ENCODE measurements around the gene GTF2IRD1. TPM values are rescaled to one million over a fixed set of nuclear protein-coding genes. Genes with fewer than 3 reads are reported as not detected.

The GTF2IRD1 gene
- polyA plus RNA-seq, 1 of the 3 experiments (the other 2 are of a cell fraction): 26.4 TPM

DNA sequence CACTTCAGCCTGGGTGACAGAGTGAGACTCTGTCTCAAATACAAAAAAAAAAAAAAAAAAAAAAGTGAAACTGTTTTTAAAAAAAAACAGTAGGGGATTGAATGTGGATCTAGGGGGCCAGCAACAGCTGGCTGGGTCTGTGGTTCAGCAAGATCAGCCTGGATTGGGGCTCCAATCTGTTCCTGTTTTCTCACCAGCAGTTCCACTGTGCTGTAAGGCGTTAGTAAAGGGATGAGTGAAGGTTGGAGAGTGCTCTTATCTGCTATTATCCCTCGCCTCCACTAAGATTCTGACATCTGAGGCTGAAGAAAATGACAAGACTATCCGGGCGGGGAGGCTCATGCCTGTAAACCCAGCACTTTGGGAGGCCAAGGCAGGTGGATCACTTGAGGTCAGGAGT is 41.6 kb upstream of the GTF2IRD1 start (continued):
- no peak for TF ChIP-seq POLR2AphosphoS5 (IDR thresholded peaks at IDR 0.05; ENCODE audit: low read depth, low read length)
- no peak for TF ChIP-seq RFX5 (IDR thresholded peaks at IDR 0.05; ENCODE audit: low read length)
- TF ChIP-seq, protein P1, sequence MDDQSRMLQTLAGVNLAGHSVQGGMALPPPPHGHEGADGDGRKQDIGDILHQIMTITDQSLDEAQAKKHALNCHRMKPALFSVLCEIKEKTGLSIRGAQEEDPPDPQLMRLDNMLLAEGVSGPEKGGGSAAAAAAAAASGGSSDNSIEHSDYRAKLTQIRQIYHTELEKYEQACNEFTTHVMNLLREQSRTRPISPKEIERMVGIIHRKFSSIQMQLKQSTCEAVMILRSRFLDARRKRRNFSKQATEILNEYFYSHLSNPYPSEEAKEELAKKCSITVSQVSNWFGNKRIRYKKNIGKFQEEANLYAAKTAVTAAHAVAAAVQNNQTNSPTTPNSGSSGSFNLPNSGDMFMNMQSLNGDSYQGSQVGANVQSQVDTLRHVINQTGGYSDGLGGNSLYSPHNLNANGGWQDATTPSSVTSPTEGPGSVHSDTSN (IDR thresholded peaks at IDR 0.05): no peak

DNA sequence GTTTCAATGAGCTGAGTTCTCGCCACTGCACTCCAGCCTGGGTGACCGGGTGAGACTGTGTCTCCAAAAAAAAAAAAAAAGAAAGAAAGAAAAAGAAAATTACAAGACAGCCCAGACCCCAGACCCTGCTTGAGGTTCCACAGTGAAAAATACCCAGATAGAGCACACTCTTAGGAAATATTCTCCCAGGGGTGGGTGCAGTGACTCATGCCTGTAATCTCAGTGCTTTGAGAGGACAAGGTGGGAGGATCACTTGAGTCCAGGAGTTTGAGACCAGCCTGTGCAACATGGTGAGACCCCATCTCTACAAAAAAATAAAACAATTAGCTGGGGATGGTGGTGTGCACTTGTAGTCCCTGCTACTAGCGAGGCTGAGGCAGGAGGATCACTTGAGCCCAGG is 41.1 kb upstream of the GTF2IRD1 start:
- no peak for DNase-seq
- H3K9me3 ChIP-seq: no peaks in the 10 kb centered on the region
- H3K4me3 ChIP-seq (ENCODE audit: low read depth in 2 of 2, low read length in 1 of 2): no peak overlapping the region
- H3K9ac ChIP-seq: no peak overlapping the region
- ChIA-PET POLR2A (no interaction called here), CTCF (interaction anchor here (0.7 to 5.2 kb wide), 9 partner anchors 11 to 259 kb away, joined by 3 to 53 read pairs (median 5); no protein-coding TSS in a partner anchor)
- no peaks in the 10 kb centered on the region for H4K20me1 ChIP-seq (ENCODE audit: insufficient read depth)
- no peak overlapping the region for H2AFZ ChIP-seq (ENCODE audit: low read depth)
- WGBS (ENCODE audit: low lambda C conversion rate): 89% methylated on average over 3 of the region's 3 CpGs
- no peaks in the 10 kb centered on the region for H3K27me3 ChIP-seq (ENCODE audit: insufficient read depth)
- no peak for TF ChIP-seq ELF1 (IDR thresholded peaks at IDR 0.05)
- no peak for TF ChIP-seq YY1 (IDR thresholded peaks at IDR 0.05; ENCODE audit: low read depth)
- TF ChIP-seq, protein P2, sequence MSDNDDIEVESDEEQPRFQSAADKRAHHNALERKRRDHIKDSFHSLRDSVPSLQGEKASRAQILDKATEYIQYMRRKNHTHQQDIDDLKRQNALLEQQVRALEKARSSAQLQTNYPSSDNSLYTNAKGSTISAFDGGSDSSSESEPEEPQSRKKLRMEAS (IDR thresholded peaks at IDR 0.05; ENCODE audit: low read depth): no peak
- no peak for TF ChIP-seq FOXJ3 (CRISPR knock-in tag; IDR thresholded peaks at IDR 0.05)
- TF ChIP-seq, protein P3, sequence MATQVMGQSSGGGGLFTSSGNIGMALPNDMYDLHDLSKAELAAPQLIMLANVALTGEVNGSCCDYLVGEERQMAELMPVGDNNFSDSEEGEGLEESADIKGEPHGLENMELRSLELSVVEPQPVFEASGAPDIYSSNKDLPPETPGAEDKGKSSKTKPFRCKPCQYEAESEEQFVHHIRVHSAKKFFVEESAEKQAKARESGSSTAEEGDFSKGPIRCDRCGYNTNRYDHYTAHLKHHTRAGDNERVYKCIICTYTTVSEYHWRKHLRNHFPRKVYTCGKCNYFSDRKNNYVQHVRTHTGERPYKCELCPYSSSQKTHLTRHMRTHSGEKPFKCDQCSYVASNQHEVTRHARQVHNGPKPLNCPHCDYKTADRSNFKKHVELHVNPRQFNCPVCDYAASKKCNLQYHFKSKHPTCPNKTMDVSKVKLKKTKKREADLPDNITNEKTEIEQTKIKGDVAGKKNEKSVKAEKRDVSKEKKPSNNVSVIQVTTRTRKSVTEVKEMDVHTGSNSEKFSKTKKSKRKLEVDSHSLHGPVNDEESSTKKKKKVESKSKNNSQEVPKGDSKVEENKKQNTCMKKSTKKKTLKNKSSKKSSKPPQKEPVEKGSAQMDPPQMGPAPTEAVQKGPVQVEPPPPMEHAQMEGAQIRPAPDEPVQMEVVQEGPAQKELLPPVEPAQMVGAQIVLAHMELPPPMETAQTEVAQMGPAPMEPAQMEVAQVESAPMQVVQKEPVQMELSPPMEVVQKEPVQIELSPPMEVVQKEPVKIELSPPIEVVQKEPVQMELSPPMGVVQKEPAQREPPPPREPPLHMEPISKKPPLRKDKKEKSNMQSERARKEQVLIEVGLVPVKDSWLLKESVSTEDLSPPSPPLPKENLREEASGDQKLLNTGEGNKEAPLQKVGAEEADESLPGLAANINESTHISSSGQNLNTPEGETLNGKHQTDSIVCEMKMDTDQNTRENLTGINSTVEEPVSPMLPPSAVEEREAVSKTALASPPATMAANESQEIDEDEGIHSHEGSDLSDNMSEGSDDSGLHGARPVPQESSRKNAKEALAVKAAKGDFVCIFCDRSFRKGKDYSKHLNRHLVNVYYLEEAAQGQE (IDR thresholded peaks at IDR 0.05; ENCODE audit: low read depth, low read length): no peak
- no peak for TF ChIP-seq FOXM1 (IDR thresholded peaks at IDR 0.05; ENCODE audit: low read depth)
- no peak for TF ChIP-seq EZH2phosphoT487 (IDR thresholded peaks at IDR 0.05; ENCODE audit: borderline replicate concordance, low read depth)
- TF ChIP-seq EP300 (IDR thresholded peaks at IDR 0.05; ENCODE audit: borderline replicate concordance in 1 of 2, low read depth in 1 of 2, low read length in 1 of 2): no peak
- TF ChIP-seq, protein P4, sequence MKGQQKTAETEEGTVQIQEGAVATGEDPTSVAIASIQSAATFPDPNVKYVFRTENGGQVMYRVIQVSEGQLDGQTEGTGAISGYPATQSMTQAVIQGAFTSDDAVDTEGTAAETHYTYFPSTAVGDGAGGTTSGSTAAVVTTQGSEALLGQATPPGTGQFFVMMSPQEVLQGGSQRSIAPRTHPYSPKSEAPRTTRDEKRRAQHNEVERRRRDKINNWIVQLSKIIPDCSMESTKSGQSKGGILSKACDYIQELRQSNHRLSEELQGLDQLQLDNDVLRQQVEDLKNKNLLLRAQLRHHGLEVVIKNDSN (IDR thresholded peaks at IDR 0.05; ENCODE audit: borderline replicate concordance, low read depth): no peak
- TF ChIP-seq TCF12 (IDR thresholded peaks at IDR 0.05): no peak
- no peak for TF ChIP-seq POLR2AphosphoS5 (IDR thresholded peaks at IDR 0.05; ENCODE audit: low read depth, low read length)
- TF ChIP-seq, protein P5, sequence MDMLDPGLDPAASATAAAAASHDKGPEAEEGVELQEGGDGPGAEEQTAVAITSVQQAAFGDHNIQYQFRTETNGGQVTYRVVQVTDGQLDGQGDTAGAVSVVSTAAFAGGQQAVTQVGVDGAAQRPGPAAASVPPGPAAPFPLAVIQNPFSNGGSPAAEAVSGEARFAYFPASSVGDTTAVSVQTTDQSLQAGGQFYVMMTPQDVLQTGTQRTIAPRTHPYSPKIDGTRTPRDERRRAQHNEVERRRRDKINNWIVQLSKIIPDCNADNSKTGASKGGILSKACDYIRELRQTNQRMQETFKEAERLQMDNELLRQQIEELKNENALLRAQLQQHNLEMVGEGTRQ (IDR thresholded peaks at IDR 0.05; ENCODE audit: borderline replicate concordance, low read depth, low read length): no peak
- TF ChIP-seq TEAD4 (IDR thresholded peaks at IDR 0.05; ENCODE audit: borderline replicate concordance, insufficient read depth): no peak
- TF ChIP-seq SMC3 (IDR thresholded peaks at IDR 0.05; ENCODE audit: low read depth, low read length): no peak
- TF ChIP-seq, protein P6, sequence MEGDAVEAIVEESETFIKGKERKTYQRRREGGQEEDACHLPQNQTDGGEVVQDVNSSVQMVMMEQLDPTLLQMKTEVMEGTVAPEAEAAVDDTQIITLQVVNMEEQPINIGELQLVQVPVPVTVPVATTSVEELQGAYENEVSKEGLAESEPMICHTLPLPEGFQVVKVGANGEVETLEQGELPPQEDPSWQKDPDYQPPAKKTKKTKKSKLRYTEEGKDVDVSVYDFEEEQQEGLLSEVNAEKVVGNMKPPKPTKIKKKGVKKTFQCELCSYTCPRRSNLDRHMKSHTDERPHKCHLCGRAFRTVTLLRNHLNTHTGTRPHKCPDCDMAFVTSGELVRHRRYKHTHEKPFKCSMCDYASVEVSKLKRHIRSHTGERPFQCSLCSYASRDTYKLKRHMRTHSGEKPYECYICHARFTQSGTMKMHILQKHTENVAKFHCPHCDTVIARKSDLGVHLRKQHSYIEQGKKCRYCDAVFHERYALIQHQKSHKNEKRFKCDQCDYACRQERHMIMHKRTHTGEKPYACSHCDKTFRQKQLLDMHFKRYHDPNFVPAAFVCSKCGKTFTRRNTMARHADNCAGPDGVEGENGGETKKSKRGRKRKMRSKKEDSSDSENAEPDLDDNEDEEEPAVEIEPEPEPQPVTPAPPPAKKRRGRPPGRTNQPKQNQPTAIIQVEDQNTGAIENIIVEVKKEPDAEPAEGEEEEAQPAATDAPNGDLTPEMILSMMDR (IDR thresholded peaks at IDR 0.05): no peak
- no peak for TF ChIP-seq SIN3A (IDR thresholded peaks at IDR 0.05; ENCODE audit: borderline replicate concordance, low read depth, low read length)
- TF ChIP-seq RFX5 (IDR thresholded peaks at IDR 0.05; ENCODE audit: low read length): no peak
- TF ChIP-seq MXI1 (IDR thresholded peaks at IDR 0.05; ENCODE audit: low read depth, low read length): no peak
- H3K79me2 ChIP-seq (ENCODE audit: insufficient read depth): no peaks in the 10 kb centered on the region
- H3K4me2 ChIP-seq: no peak overlapping the region
- H3K9me2 ChIP-seq: no peaks in the 10 kb centered on the region
- H3K36me3 ChIP-seq (replicated peaks in 1 of 2; ENCODE audit: control insufficient read depth in 1 of 2, insufficient read depth in 2 of 2, low read length in 1 of 2): peaks cover 0 to 4% of the 10 kb centered on the region in 2 experiments
- peaks cover 15% of the 10 kb centered on the region for H3F3A ChIP-seq (replicated peaks; ENCODE audit: insufficient read depth)
- H3K27ac ChIP-seq (ENCODE audit: low read depth in 2 of 2, low read length in 1 of 2): no peak overlapping the region
- H3K4me1 ChIP-seq (ENCODE audit: control insufficient read depth in 1 of 2, insufficient read depth in 2 of 2, low read depth in 1 of 2, low read length in 1 of 2): peaks cover 0 to 2% of the 10 kb centered on the region in 2 experiments; a peak in 1 of 4 replicates
